ENCODE data around the gene CAPS2.

Gene CAPS2

GRCh38 chr12:75257510-75257909 lies 72.6 kb downstream of the CAPS2 start:
- TF ChIP-seq EZH2phosphoT487 (conservative IDR thresholded peaks at IDR 0.05; ENCODE audit: low read length) = no peak
- TF ChIP-seq, protein P1, sequence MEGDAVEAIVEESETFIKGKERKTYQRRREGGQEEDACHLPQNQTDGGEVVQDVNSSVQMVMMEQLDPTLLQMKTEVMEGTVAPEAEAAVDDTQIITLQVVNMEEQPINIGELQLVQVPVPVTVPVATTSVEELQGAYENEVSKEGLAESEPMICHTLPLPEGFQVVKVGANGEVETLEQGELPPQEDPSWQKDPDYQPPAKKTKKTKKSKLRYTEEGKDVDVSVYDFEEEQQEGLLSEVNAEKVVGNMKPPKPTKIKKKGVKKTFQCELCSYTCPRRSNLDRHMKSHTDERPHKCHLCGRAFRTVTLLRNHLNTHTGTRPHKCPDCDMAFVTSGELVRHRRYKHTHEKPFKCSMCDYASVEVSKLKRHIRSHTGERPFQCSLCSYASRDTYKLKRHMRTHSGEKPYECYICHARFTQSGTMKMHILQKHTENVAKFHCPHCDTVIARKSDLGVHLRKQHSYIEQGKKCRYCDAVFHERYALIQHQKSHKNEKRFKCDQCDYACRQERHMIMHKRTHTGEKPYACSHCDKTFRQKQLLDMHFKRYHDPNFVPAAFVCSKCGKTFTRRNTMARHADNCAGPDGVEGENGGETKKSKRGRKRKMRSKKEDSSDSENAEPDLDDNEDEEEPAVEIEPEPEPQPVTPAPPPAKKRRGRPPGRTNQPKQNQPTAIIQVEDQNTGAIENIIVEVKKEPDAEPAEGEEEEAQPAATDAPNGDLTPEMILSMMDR (IDR thresholded peaks at IDR 0.05; ENCODE audit: insufficient read depth, low read length, poor library complexity, severe bottlenecking) = no peak
- no peak overlapping the region for H2AFZ ChIP-seq (ENCODE audit: low read depth, low read length, severe bottlenecking)
- H3K36me3 ChIP-seq (ENCODE audit: low read length) = no peaks in the 10 kb centered on the region
- no peaks in the 10 kb centered on the region for H3F3A ChIP-seq (ENCODE audit: insufficient read depth)
- no peak overlapping the region for H3K27ac ChIP-seq (ENCODE audit: low read depth, low read length)
- H3K9ac ChIP-seq (ENCODE audit: low read length) = no peak overlapping the region
- H3K4me3 ChIP-seq (ENCODE audit: insufficient read depth, low read length, poor library complexity, severe bottlenecking) = no peak overlapping the region
- H3K4me2 ChIP-seq (ENCODE audit: low read depth, low read length, poor library complexity, severe bottlenecking) = no peak overlapping the region
- no peaks in the 10 kb centered on the region for H3K9me2 ChIP-seq (replicated peaks; ENCODE audit: insufficient read depth, low read length)
- H3K79me2 ChIP-seq (ENCODE audit: insufficient read depth, low read length) = no peaks in the 10 kb centered on the region
- no peaks in the 10 kb centered on the region for H4K20me1 ChIP-seq (ENCODE audit: low read depth, low read length)
- H3K27me3 ChIP-seq (ENCODE audit: low read length) = no peaks in the 10 kb centered on the region
- no peaks in the 10 kb centered on the region for H3K9me3 ChIP-seq (ENCODE audit: insufficient read depth, low read length)

DNA sequence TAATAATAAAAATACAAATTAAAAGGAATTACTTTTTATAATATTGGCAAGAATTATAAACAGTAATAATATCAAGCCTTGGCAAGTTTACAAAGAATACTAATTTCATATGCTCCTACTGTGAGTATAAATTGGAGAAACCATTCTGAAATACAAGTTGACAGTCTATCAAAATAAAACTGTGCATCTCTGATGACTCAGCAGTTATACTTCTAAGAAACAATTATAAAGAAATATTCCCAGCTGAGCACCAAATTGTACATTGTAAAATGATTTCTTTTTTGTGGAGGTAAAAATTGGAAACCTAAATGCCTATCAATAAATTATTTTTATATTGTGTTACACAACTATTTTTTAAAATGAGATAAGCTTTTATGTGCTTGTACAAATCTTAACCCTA lies 85.0 kb downstream of the CAPS2 start:
- Histone ChIP-seq H3K79me2 (ENCODE audit: insufficient read depth, low read length) (no peaks in the 10 kb centered on the region), H3K9me3 (ENCODE audit: insufficient read depth, low read length) (no peaks in the 10 kb centered on the region), H3K36me3 (ENCODE audit: low read length) (no peaks in the 10 kb centered on the region), H3K4me2 (ENCODE audit: low read depth, low read length, poor library complexity, severe bottlenecking) (no peak overlapping the region), H3K9ac (ENCODE audit: low read length) (no peak overlapping the region), H3K4me3 (ENCODE audit: insufficient read depth, low read length, poor library complexity, severe bottlenecking) (no peak overlapping the region), H4K20me1 (ENCODE audit: low read depth, low read length) (no peaks in the 10 kb centered on the region; the same call in 1 of the 2 replicates), H3K27ac (ENCODE audit: low read depth, low read length) (no peak overlapping the region), H3F3A (ENCODE audit: insufficient read depth) (no peaks in the 10 kb centered on the region), H3K9me2 (replicated peaks; ENCODE audit: insufficient read depth, low read length) (no peaks in the 10 kb centered on the region), H2AFZ (ENCODE audit: low read depth, low read length, severe bottlenecking) (no peak overlapping the region), H3K27me3 (ENCODE audit: low read length) (no peaks in the 10 kb centered on the region)
- TF ChIP-seq, protein P1 (IDR thresholded peaks at IDR 0.05; ENCODE audit: insufficient read depth, low read length, poor library complexity, severe bottlenecking) = no peak
- no peak for TF ChIP-seq EZH2phosphoT487 (conservative IDR thresholded peaks at IDR 0.05; ENCODE audit: low read length)

GRCh38 chr12:75239987-75240386 lies 90.1 kb downstream of the CAPS2 start:
- no peaks in the 10 kb centered on the region for H3K9me3 ChIP-seq (ENCODE audit: insufficient read depth, low read length)
- H3K27me3 ChIP-seq (ENCODE audit: low read length) = no peaks in the 10 kb centered on the region
- no peak overlapping the region for H3K4me2 ChIP-seq (ENCODE audit: low read depth, low read length, poor library complexity, severe bottlenecking)
- no peaks in the 10 kb centered on the region; the same call in 1 of the 2 replicates for H3K9me2 ChIP-seq (replicated peaks; ENCODE audit: insufficient read depth, low read length)
- no peak overlapping the region for H3K4me3 ChIP-seq (ENCODE audit: insufficient read depth, low read length, poor library complexity, severe bottlenecking)
- H3K9ac ChIP-seq (ENCODE audit: low read length) = no peak overlapping the region
- no peak overlapping the region for H3K27ac ChIP-seq (ENCODE audit: low read depth, low read length)
- no peaks in the 10 kb centered on the region for H4K20me1 ChIP-seq (ENCODE audit: low read depth, low read length)
- no peaks in the 10 kb centered on the region for H3K36me3 ChIP-seq (ENCODE audit: low read length)
- H3F3A ChIP-seq (ENCODE audit: insufficient read depth) = no peaks in the 10 kb centered on the region
- H2AFZ ChIP-seq (ENCODE audit: low read depth, low read length, severe bottlenecking) = no peak overlapping the region
- no peaks in the 10 kb centered on the region for H3K79me2 ChIP-seq (ENCODE audit: insufficient read depth, low read length)
- TF ChIP-seq EZH2phosphoT487 (conservative IDR thresholded peaks at IDR 0.05; ENCODE audit: low read length) = no peak
- TF ChIP-seq, protein P1 (IDR thresholded peaks at IDR 0.05; ENCODE audit: insufficient read depth, low read length, poor library complexity, severe bottlenecking) = no peak
